HFFc6 (cell line): ENCODE results near the gene PAOX. TPM values are rescaled to one million over a fixed set of nuclear protein-coding genes. Genes with fewer than 3 reads are reported as not detected.

Source experiments
- DNase-seq: peaks from one replicate; pipeline ENCODE4 v3.0.0-alpha.2; 2018
- H3K27ac Mint-ChIP-seq: 2 replicates; pipeline ENCODE4 v1.8.0; 2020; ENCODE audit warnings: mild to moderate bottlenecking, mixed read lengths
- H3K27me3 Mint-ChIP-seq: 2 replicates; pipeline ENCODE4 v1.8.0; 2021; ENCODE audit warnings: mild to moderate bottlenecking, moderate library complexity, mixed read lengths; ENCODE audit not compliant: insufficient read depth
- H3K36me3 Mint-ChIP-seq: 2 replicates; pipeline ENCODE4 v1.8.0; 2021; ENCODE audit warnings: low read depth, mixed read lengths
- H3K4me1 Mint-ChIP-seq: 2 replicates; pipeline ENCODE4 v1.8.0; 2020; ENCODE audit warnings: low read depth, mixed read lengths
- H3K4me3 Mint-ChIP-seq: 2 replicates; pipeline ENCODE4 v1.8.0; 2020; ENCODE audit warnings: mild to moderate bottlenecking, moderate library complexity, mixed read lengths
- H3K9me3 Mint-ChIP-seq: 2 replicates; pipeline ENCODE4 v1.8.0; 2020; ENCODE audit warnings: mild to moderate bottlenecking, mixed read lengths
- CTCF ChIP-seq: fragments of 200-600 bp; sonication (generic); IDR thresholded peaks from 2 replicates; pipeline ENCODE4 v1.5.0; 2021; ENCODE audit warnings: antibody characterized with exemption, mild to moderate bottlenecking
- total RNA-seq, 6 experiments: library from RNA; stranded (reverse); fragmentation: NEBNext Ultra II Directional; extraction: Animal tissue kit (Norgen Biotek cat#: 25700); gene quantifications; 2 replicates in 1 of 6; 3 replicates in 5 of 6; pipeline ENCODE4 v1.2.3, GENCODE V29; 2021

PAOX gene
- total RNA-seq, 6 experiments from 2014 or later = 2.4 to 4.9 (median 3.6) TPM

GRCh38 chr10:133390597-133391248 lies 11.7 kb downstream of the PAOX start:
- no peak for DNase-seq
- Mint-ChIP-seq H3K27ac (no peak overlapping the region), H3K4me1 (peaks cover 15% of the 10 kb centered on the region), H3K9me3 (no peaks in the 10 kb centered on the region), H3K36me3 (peaks cover 9% of the 10 kb centered on the region), H3K4me3 (no peak overlapping the region), H3K27me3 (no peaks in the 10 kb centered on the region)
- no peak for TF ChIP-seq CTCF

GRCh38 chr10:133391249-133391635 lies 12.2 kb downstream of the PAOX start:
- H3K4me1 Mint-ChIP-seq = peaks cover 17% of the 10 kb centered on the region
- H3K4me3 Mint-ChIP-seq = no peak overlapping the region
- H3K27me3 Mint-ChIP-seq = no peaks in the 10 kb centered on the region
- peaks cover 9% of the 10 kb centered on the region for H3K36me3 Mint-ChIP-seq
- no peaks in the 10 kb centered on the region for H3K9me3 Mint-ChIP-seq
- no peak for TF ChIP-seq CTCF
- no peak for DNase-seq
- H3K27ac Mint-ChIP-seq = no peak overlapping the region

- no peak for DNase-seq
- TF ChIP-seq CTCF = no peak
- H3K27ac Mint-ChIP-seq = no peak overlapping the region
- no peak overlapping the region for H3K4me3 Mint-ChIP-seq
- H3K36me3 Mint-ChIP-seq = peaks cover 14% of the 10 kb centered on the region; the same call in 1 of the 2 replicates
- H3K27me3 Mint-ChIP-seq = no peaks in the 10 kb centered on the region
- H3K4me1 Mint-ChIP-seq = peaks cover 17% of the 10 kb centered on the region
- H3K9me3 Mint-ChIP-seq = no peaks in the 10 kb centered on the region
Measured at GRCh38 chr10:133391761-133392518, 12.9 kb downstream of the PAOX start.

GRCh38 chr10:133393401-133394063 lies 14.5 kb downstream of the PAOX start:
- Mint-ChIP-seq H3K4me3 (peak overlapping the region; percentile 96), H3K4me1 (peaks cover 23% of the 10 kb centered on the region), H3K27ac (peak overlapping the region; percentile 52), H3K9me3 (no peaks in the 10 kb centered on the region), H3K27me3 (no peaks in the 10 kb centered on the region), H3K36me3 (peaks cover 28% of the 10 kb centered on the region)
- no peak for TF ChIP-seq CTCF
- DNase-seq = no peak

- H3K36me3 Mint-ChIP-seq = peaks cover 28% of the 10 kb centered on the region
- peak within 1 kb of the TSS; percentile 96 for H3K4me3 Mint-ChIP-seq
- peak; percentile 85 for DNase-seq
- H3K9me3 Mint-ChIP-seq = no peaks in the 10 kb centered on the region
- H3K27me3 Mint-ChIP-seq = no peaks in the 10 kb centered on the region
- H3K4me1 Mint-ChIP-seq = peaks cover 23% of the 10 kb centered on the region
- peak within 1 kb of the TSS; percentile 93 for H3K27ac Mint-ChIP-seq
- TF ChIP-seq CTCF = peak; percentile 43; the same call in 1 of the 2 replicates
Measured at GRCh38 chr10:133394064-133394663, 15.1 kb downstream of the PAOX start, which contains the start of gene MTG1. TSS of gene MTG1 (plus strand) at chr10:133394157. CDS start at chr10:133394221, 64 bp downstream.
